HAP-1 (cell line): ENCODE measurements around the gene SMS.

Experiments used
- DNase-seq, 2 experiments: peaks; one replicate each; pipeline ENCODE4 v3.0.0-alpha.2; 2016 to 2020; ENCODE audit warnings: low spot score in 2 of 2
- H3K27me3 ChIP-seq: fragments of 250-450 bp; sonication (Bioruptor Pico); 2 replicates; pipeline ENCODE4 v1.5.1; 2020; ENCODE audit warnings: low read depth, mild to moderate bottlenecking, moderate library complexity
- H3K36me3 ChIP-seq: fragments of 250-450 bp; sonication (Bioruptor Pico); replicated peaks from 2 replicates; pipeline ENCODE4 v1.5.1; 2020; ENCODE audit warnings: mild to moderate bottlenecking
- H3K4me1 ChIP-seq: fragments of 250-450 bp; sonication (Bioruptor Pico); 2 replicates; pipeline ENCODE4 v1.5.1; 2020; ENCODE audit warnings: mild to moderate bottlenecking
- H3K4me3 ChIP-seq: fragments of 250-450 bp; sonication (Bioruptor Pico); 2 replicates; pipeline ENCODE4 v1.5.1; 2020; ENCODE audit warnings: mild to moderate bottlenecking, moderate library complexity
- H3K9me3 ChIP-seq: fragments of 250-450 bp; sonication (Bioruptor Pico); 2 replicates; pipeline ENCODE4 v1.5.1; 2020; ENCODE audit warnings: mild to moderate bottlenecking, moderate library complexity
- in situ Hi-C: fragments of 300-500 bp; cut with MboI; formaldehyde crosslinking; loops from 3 replicates; pipeline ENCODE4 v1.14.3; 2020; ENCODE audit warnings: low sequenced_read_pairs, inconsistent platforms, mixed read lengths

Gene SMS

GRCh38 chrX:22041907-22042530 lies 101.5 kb downstream of the SMS start:
- H3K4me1 ChIP-seq, result no peaks in the 10 kb centered on the region
- no peaks in the 10 kb centered on the region for H3K36me3 ChIP-seq
- H3K27me3 ChIP-seq, result no peaks in the 10 kb centered on the region
- in situ Hi-C loops, result no loop called here
- H3K9me3 ChIP-seq, result no peaks in the 10 kb centered on the region
- no peak overlapping the region for H3K4me3 ChIP-seq
- DNase-seq, result no peak

GRCh38 chrX:22043872-22044271 lies 103.4 kb downstream of the SMS start:
- no peak for DNase-seq
- in situ Hi-C loops, result no loop called here
- Histone ChIP-seq H3K4me3 (no peak overlapping the region), H3K9me3 (no peaks in the 10 kb centered on the region), H3K36me3 (no peaks in the 10 kb centered on the region), H3K27me3 (no peaks in the 10 kb centered on the region), H3K4me1 (no peaks in the 10 kb centered on the region)
